GM18508 (cell line): Measurements from ENCODE around the gene DENND1B.

ENCODE experiments used
- ATAC-seq: cut with Tn5 transposase; IDR thresholded peaks from one replicate; pipeline ENCODE4 v1.9.1; 2021; ENCODE audit warnings: moderate number of reproducible peaks; ENCODE audit not compliant: insufficient read depth, unreplicated experiment

Gene DENND1B

DNA sequence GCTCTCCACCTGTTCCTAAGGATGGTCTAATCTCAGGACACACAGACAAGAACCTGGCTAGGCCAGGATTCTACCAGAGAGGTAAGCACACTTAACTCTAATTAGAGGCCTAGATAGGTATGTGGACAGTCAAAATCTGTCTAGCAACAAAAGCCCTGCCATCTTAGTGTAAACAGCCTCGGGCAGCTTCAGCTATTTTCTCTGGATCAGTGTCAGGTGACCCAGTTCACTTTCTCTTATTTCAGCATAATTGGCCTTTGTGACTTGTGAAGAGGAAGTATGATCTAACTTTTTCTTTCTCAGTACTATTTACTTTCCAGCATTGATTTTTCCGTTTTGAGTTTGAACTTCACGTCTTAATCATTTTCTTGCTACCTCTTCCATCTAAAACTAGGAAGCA, 289.5 kb downstream of the DENND1B start:
- no peak for ATAC-seq

DNA sequence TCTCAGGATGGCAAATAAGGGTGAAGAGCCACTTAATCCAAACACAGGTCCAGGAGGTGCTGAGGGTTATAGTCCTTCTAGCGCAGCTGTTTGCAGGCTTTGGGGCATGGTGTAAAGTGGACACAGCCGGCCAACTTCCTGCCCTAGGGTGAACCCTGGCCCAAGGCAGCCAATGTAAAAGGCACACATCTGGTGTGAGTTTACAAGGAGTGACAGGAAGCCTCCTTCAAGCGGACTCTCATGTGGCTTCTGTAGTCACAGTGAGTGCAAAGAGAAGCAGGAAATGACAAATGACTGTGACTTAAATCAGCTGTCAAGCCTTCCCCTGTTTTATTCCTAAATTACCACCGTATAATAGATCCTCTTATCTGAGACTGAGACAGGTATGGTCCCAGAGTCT, 294.2 kb downstream of the DENND1B start:
- no peak for ATAC-seq

DNA sequence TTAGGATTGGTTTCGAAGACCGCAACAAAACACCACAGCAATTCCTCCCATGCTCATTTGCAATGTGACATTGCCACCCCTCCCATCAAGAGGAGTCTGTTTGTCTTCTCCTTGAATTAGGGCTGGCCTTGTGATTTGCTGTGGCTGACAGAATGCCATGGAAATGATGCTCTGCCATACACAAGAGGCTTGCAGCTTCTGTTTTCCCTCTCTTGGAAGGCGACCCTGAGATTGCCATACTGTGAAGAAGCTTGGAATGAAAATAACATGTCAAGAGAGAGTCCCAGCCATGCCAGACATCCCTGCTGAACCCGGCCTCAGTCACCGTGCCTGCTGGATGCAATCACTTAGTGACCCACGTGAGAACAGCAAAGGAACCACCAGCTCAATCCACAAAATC, 294.8 kb downstream of the DENND1B start:
- no peak for ATAC-seq

DNA sequence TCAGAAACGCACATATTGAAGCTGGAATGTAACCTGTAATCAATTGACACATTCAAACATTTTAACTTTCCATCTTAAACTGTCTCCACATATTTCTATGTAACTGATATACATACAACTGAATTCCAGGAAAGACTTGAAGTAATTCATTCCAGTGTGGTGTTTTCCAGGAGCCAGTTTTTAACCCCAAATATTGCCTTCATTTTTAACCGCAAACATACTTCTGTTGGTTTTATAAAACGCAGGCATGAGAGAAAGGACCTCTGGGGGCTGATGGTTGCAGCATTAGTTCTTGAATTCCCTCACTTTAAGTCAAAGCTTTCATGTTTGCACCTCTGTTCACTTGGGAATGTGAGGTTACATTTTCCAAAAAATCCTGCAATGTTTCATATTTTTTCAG, 303.1 kb downstream of the DENND1B start:
- ATAC-seq: no peak

DNA sequence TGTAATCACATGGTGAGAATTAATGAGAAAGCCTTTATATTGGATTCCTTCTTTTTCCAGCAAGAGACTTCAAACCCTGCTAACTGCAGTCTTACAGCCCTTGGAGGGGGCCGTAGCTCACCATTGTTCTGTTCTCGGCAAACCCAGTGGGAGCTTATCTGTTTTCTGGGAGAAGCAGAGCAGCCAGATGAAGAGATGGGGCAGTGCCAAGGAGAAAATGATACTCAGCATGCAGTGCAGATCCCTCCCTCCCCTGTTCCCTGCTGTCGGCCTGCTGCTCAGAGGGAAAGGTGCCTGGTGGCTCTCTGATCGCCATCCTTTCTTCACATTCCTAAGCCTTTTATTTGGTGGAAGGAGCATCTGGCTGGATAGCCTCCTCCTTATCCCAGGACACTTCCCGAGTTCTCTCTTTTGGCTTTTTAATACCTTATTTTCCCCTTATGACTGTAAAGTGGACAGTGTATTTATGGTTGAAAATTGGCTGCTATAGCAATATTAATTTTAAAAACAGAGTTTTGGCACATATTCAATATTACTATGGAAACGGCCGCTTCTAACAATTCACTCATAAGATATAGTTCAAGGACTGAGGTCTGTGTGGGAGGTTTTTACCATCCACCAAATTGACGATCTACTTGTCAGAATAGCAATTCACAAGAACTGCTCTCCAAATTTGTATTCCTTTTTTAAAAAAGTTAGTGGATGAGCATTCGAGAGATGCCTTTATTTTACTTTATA, 303.9 kb downstream of the DENND1B start:
- ATAC-seq: no peak

DNA sequence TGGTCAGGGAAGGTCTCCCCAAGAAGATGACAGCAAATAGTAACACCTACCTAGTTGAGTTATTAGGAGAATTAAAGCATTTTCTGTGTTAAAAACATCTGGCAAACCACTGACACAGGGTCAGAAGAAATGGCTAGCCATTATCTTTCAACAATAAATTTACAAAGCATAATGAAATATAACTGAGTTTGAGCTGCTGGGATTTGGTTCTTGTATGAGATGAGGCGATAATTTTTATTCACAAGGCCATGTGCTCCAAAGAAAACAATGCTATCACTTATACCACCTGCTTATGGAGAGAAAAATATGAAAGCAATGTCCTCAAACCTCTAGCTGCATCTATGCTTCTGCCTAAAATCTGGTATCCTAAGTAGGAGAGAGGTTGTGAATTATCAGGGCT, 304.9 kb downstream of the DENND1B start:
- ATAC-seq: no peak

DNA sequence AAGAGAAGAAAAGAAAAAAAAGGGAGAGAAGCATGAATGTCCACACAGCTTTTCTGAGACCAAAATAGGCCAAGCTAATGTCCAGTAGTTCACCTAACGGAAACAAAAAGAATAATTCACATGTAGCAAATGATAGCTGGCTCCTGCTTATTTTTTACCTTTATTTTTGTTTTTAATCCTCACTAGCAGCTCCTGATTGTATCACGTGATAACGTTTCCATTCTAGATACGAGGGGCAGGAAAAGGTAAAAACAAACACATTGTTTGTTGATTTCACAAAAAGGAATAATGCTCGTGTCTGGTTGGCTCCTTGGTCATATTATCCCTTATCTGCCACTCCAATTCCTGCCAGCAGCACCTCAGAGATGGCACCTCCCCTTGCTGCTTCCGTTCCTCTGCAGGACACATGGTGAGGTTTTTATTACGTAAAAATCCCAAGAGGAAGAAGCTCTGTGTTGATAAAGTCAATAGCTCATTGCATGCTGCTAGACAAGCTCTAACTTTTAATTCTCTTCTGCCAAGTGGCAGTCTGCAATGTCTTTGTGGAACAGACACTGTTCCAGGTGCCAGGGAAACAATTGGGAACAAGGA, 305.6 kb downstream of the DENND1B start:
- no peak for ATAC-seq

DNA sequence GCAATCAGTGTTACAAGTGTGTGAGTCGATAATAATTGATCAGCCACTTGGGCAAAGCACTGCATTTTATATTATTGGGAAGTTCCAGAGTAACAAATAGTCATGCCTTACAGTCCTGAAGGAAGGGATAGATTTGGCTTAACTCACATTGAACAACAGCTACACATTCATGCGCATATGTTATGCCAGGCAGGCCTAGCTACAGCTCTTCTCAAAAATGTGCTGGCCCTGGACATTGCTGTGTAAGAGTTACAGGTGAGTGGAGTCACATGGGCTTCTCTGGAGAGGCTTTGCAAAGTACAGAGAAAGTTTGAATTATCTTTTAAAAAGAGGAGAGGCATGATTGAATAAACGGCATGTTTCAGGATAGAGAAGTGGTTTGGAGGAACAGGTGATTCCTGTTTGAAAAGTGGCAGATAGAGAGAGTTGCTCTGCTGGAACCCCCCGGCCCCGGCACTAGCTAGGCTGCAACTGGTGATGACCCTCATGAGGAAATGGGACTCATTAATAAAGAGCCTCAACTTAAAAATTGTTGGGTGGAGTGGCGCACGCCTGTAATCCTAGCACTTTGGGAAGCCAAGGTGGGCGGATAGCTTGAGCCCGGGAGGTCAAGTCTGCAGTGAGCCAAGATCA, 306.6 kb downstream of the DENND1B start:
- ATAC-seq: no peak

DNA sequence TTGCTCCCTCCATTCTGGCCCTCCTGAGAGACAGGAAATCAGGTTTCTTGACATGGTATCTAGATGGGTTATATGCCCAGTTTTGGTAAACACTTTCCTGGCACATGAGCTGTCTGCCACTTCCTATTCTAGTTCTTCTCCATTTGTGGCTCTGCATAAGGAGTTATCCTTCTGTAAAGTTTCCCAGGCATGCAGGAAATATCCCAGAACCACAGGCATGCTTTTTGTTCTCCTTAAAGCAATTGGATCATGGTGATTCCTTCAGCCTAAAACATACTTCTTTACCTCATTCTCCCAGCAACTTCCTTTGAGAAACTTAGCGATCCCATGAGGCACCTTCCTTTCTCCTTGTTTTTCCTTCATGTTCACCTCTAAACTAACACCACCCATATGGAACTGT, 307.4 kb downstream of the DENND1B start:
- no peak for ATAC-seq

DNA sequence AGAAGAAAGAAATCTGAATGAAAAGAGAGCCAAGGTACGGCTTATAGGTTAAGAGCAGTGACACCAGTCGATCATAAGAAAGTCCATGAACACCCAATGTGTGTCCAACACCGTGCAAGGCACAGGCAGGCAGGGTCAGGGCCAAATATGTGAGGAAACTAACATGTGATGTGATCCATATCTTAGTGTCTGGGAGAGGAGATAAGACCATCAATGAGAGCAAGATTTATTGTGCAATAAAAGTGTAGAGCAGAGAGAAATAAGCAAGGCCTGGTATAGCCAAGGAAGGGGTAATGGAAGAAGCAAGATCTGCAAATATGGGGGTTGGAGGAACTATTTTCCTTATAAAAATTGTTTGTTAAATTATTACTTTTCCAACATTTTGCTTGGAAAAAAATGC, 308.5 kb downstream of the DENND1B start:
- ATAC-seq: no peak

DNA sequence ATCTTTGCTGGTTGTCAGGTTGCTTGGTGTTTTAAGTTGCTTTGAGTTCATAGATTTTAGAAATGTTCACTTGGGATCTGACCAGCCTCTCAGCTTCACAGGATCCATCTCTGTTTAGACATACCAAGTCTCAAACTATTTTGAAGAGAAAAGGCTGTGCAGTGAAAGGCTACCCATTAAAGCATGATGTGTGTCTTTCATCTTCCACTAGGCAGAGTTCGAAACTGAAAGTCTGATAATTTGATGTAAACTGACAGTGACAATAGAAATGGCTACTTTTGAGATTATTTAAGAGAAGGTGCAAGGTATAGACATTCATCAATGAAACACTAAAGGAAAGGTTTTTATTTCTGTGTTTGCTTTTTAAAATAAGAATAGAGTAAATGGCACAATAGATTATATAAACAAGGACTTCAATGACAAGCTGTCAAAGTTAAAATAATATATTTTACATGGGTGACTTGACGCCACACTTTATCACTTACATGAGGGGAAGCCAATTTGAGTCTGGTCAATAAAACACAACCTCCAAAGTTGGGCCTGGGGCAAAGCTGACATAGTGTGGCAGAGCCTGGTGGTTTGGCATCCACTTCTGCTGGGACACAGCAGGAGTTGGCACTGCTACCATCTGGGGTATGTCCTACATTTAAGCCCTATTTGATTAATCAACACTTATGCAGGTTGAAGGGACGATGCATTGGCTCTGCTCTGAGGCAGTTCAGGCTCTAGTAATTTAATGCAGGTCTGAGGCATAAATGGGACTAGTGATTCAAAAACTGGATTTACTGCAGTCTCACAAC, 309.6 kb downstream of the DENND1B start:
- ATAC-seq: no peak

DNA sequence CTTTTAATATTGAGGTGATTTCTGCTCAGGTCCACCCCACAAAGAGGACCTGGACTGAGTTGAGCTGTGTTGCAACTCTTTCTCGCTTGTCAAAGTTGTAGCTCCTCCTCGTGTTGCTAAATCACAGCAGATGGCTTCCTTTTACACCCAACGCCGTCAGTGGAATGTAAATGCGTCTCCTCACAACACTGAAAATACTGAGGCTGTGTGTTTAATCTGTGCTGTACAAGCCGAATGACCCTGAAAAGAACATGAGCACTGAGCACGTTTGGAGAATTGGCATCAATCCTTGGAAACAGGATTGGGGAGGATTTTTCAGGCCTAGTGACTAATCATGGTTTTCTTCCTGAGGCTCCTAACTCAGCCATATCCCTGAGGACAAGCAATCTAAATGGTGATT, 311.2 kb downstream of the DENND1B start:
- ATAC-seq: no peak

DNA sequence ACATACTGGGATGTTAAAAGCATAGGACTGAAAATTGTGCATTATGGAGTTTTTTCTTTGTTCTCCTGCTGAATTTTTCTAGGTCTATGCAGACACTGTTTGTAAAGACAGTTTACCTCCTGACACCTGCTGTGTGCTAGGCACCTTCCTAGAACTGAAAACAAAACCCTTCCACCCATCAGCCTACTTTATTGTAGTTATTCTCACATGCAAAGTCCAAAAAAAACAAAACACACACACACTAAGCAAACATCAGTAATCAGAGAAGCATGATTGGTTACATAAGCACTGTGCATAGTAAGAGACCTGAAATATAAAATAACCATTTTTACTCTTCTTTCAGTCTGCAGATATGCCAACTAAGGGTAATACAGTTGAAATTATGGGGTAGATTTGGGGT, 312.1 kb downstream of the DENND1B start:
- no peak for ATAC-seq

DNA sequence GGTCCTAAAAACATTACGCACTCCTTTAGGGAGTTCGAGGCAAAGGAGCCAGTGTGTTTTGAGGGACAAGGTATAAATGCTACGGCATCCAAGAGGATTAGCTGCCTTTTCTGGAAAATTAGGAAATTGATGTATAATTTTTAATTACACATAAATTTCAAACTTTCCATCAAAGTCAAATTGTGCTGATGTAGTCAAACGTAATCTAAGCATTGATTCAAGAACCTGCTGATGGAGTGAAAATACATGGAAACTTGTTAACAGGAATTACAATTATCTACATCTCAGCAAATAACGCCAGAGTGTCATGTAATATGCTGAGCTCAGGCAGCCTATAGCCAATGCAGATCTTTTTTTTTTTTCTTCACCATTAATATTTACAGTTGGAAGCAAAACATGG, 312.7 kb downstream of the DENND1B start:
- no peak for ATAC-seq
